Muscle layer of duodenum (tissue), 2 donors: ENCODE results near the gene SETD9.

ENCODE experiments used
- H3K27ac ChIP-seq: one replicate; pipeline ENCODE4 v1.7.0; 2013; ENCODE audit warnings: mild to moderate bottlenecking, low read length
- H3K27me3 ChIP-seq: one replicate; pipeline ENCODE4 v1.7.0; 2013; ENCODE audit warnings: low read depth, mild to moderate bottlenecking, control low read depth, low read length
- H3K36me3 ChIP-seq, 2 donors: one replicate each; pipeline ENCODE4 v1.7.0; 2013; ENCODE audit warnings: low read length in 2 of 2, control low read depth in 1 of 2, mild to moderate bottlenecking in 1 of 2; ENCODE audit not compliant: insufficient read depth in 2 of 2, control insufficient read depth in 1 of 2
- H3K4me1 ChIP-seq, 2 donors: one replicate each; pipeline ENCODE4 v1.7.0; 2013; ENCODE audit warnings: low read length in 2 of 2, mild to moderate bottlenecking in 2 of 2, control low read depth in 1 of 2, moderate library complexity in 1 of 2; ENCODE audit not compliant: insufficient read depth in 2 of 2, control insufficient read depth in 1 of 2
- H3K4me3 ChIP-seq, 2 donors: one replicate each; pipeline ENCODE4 v1.7.0; 2013; ENCODE audit warnings: low read length in 2 of 2, low read depth in 1 of 2, mild to moderate bottlenecking in 1 of 2
- H3K9me3 ChIP-seq, 2 donors: one replicate each; pipeline ENCODE4 v1.7.0; 2013; ENCODE audit warnings: low read length in 2 of 2, control low read depth in 1 of 2, mild to moderate bottlenecking in 1 of 2; ENCODE audit not compliant: control insufficient read depth in 1 of 2
- donor health status: healthy.

Gene SETD9

GRCh38 chr5:56900858-56901578 is 8.4 kb upstream of the SETD9 start:
- Histone ChIP-seq H3K9me3 (no peaks in the 10 kb centered on the region), H3K27ac (no peak overlapping the region), H3K4me3 (no peak overlapping the region), H3K4me1 (no peaks in the 10 kb centered on the region), H3K27me3 (no peaks in the 10 kb centered on the region), H3K36me3 (peaks cover 0 to 3% of the 10 kb centered on the region in 2 donors)

GRCh38 chr5:56908942-56909293 is 478 bp upstream of the SETD9 start:
- Histone ChIP-seq H3K36me3 (peaks cover 0 to 6% of the 10 kb centered on the region in 2 donors), H3K4me1 (peaks cover 0 to 5% of the 10 kb centered on the region in 2 donors), H3K27me3 (no peaks in the 10 kb centered on the region), H3K27ac (peak overlapping the region; percentile 93), H3K9me3 (no peaks in the 10 kb centered on the region), H3K4me3 (peak overlapping the region; percentile 80)

GRCh38 chr5:56910210-56910965 is 992 bp downstream of the SETD9 start:
- peaks cover 0 to 5% of the 10 kb centered on the region in 2 donors for H3K4me1 ChIP-seq
- no peaks in the 10 kb centered on the region for H3K9me3 ChIP-seq
- H3K27me3 ChIP-seq = no peaks in the 10 kb centered on the region
- H3K36me3 ChIP-seq = peaks cover 0 to 6% of the 10 kb centered on the region in 2 donors
- peak overlapping the region; percentile 82 to 99 for H3K4me3 ChIP-seq
- H3K27ac ChIP-seq = peak overlapping the region; percentile 99

- H3K36me3 ChIP-seq = peaks cover 0 to 6% of the 10 kb centered on the region in 2 donors
- no peak overlapping the region for H3K4me3 ChIP-seq
- no peaks in the 10 kb centered on the region for H3K9me3 ChIP-seq
- peaks cover 0 to 5% of the 10 kb centered on the region in 2 donors for H3K4me1 ChIP-seq
- H3K27ac ChIP-seq = no peak overlapping the region
- no peaks in the 10 kb centered on the region for H3K27me3 ChIP-seq
Measured at GRCh38 chr5:56913766-56914165, 4.4 kb downstream of the SETD9 start.

- Histone ChIP-seq H3K4me3 (no peak overlapping the region), H3K4me1 (peaks cover 0 to 5% of the 10 kb centered on the region in 2 donors), H3K27me3 (no peaks in the 10 kb centered on the region), H3K36me3 (peaks cover 0 to 6% of the 10 kb centered on the region in 2 donors), H3K27ac (no peak overlapping the region), H3K9me3 (no peaks in the 10 kb centered on the region)
Measured at GRCh38 chr5:56914678-56915077, 5.3 kb downstream of the SETD9 start.

GRCh38 chr5:56917534-56917933 is 8.1 kb downstream of the SETD9 start:
- H3K27me3 ChIP-seq = no peaks in the 10 kb centered on the region
- H3K4me3 ChIP-seq = no peak overlapping the region
- H3K4me1 ChIP-seq = peaks cover 0 to 6% of the 10 kb centered on the region in 2 donors
- no peak overlapping the region for H3K27ac ChIP-seq
- peaks cover 5 to 11% of the 10 kb centered on the region in 2 donors for H3K36me3 ChIP-seq
- H3K9me3 ChIP-seq = no peaks in the 10 kb centered on the region

GRCh38 chr5:56918054-56918453 is 8.7 kb downstream of the SETD9 start:
- Histone ChIP-seq H3K36me3 (peaks cover 11 to 16% of the 10 kb centered on the region in 2 donors), H3K4me3 (no peak overlapping the region), H3K27me3 (no peaks in the 10 kb centered on the region), H3K4me1 (peaks cover 0 to 6% of the 10 kb centered on the region in 2 donors), H3K9me3 (no peaks in the 10 kb centered on the region), H3K27ac (no peak overlapping the region)

GRCh38 chr5:56919942-56920662 is 10.7 kb downstream of the SETD9 start:
- Histone ChIP-seq H3K4me3 (no peak overlapping the region), H3K36me3 (peaks cover 31 to 32% of the 10 kb centered on the region in 2 donors), H3K4me1 (peaks cover 0 to 6% of the 10 kb centered on the region in 2 donors), H3K27ac (no peak overlapping the region), H3K9me3 (no peaks in the 10 kb centered on the region), H3K27me3 (no peaks in the 10 kb centered on the region)

- Histone ChIP-seq H3K27ac (no peak overlapping the region), H3K36me3 (peaks cover 54 to 56% of the 10 kb centered on the region in 2 donors), H3K4me1 (peaks cover 0 to 6% of the 10 kb centered on the region in 2 donors), H3K27me3 (no peaks in the 10 kb centered on the region), H3K4me3 (no peak overlapping the region), H3K9me3 (no peaks in the 10 kb centered on the region)
Measured at GRCh38 chr5:56922922-56923321, 13.5 kb downstream of the SETD9 start.

- Histone ChIP-seq H3K36me3 (peaks cover 33 to 53% of the 10 kb centered on the region in 2 donors), H3K4me1 (no peaks in the 10 kb centered on the region), H3K27me3 (no peaks in the 10 kb centered on the region), H3K27ac (no peak overlapping the region), H3K9me3 (no peaks in the 10 kb centered on the region), H3K4me3 (no peak overlapping the region)
Measured at GRCh38 chr5:56934325-56934724, 24.9 kb downstream of the SETD9 start.

- peaks cover 54 to 65% of the 10 kb centered on the region in 2 donors for H3K36me3 ChIP-seq
- no peak overlapping the region for H3K4me3 ChIP-seq
- no peak overlapping the region for H3K27ac ChIP-seq
Measured at GRCh38 chr5:56938858-56939257, 29.5 kb downstream of the SETD9 start.

More at GRCh38 chr5:56938858-56939257, 29.5 kb downstream of the SETD9 start:
- H3K4me1 ChIP-seq = peaks cover 0 to 7% of the 10 kb centered on the region in 2 donors
- no peaks in the 10 kb centered on the region for H3K9me3 ChIP-seq
- H3K27me3 ChIP-seq = no peaks in the 10 kb centered on the region
